Kidney epithelial cell (primary cell): Measurements from ENCODE around the gene SPOCD1. TPM values are rescaled to one million over a fixed set of nuclear protein-coding genes. Genes with fewer than 3 reads are reported as not detected.

Source experiments
- DNase-seq: peaks from one replicate; pipeline ENCODE4 v3.0.0-alpha.2; 2010; ENCODE audit warnings: low read depth
- H3K27me3 ChIP-seq: 2 replicates; pipeline ENCODE4 v1.6.0; 2011; ENCODE audit warnings: low read length; ENCODE audit not compliant: control insufficient read depth, insufficient read depth
- H3K36me3 ChIP-seq: 2 replicates; pipeline ENCODE4 v1.5.1; 2011; ENCODE audit warnings: low read length; ENCODE audit not compliant: control insufficient read depth, insufficient read depth
- H3K4me3 ChIP-seq: 2 replicates; pipeline ENCODE4 v1.5.1; 2011; ENCODE audit warnings: low read depth, mild to moderate bottlenecking, control low read depth, low read length
- CTCF ChIP-seq: IDR thresholded peaks from 2 replicates; pipeline ENCODE4 v1.5.1; 2011; ENCODE audit warnings: mild to moderate bottlenecking, moderate library complexity, low read length, control low read depth, inconsistent platforms; ENCODE audit not compliant: insufficient read depth, poor library complexity, severe bottlenecking
- total RNA-seq: library from RNA; depleted of rRNA; stranded (reverse); fragments of >200 nt; gene quantifications from 2 replicates; pipeline ENCODE4 v1.2.3, GENCODE V29; 2015

SPOCD1 gene
- total RNA-seq, 1 donor from 2014 or later, result 31.8 TPM

GRCh38 chr1:31785020-31785946 is 30.5 kb downstream of the SPOCD1 start:
- Histone ChIP-seq H3K36me3 (no peaks in the 10 kb centered on the region), H3K27me3 (peaks cover 3% of the 10 kb centered on the region), H3K4me3 (no peak overlapping the region)
- no peak for DNase-seq
- TF ChIP-seq CTCF, result no peak

- TF ChIP-seq CTCF, result no peak
- no peak for DNase-seq
- H3K4me3 ChIP-seq, result no peak overlapping the region
- peaks cover 3% of the 10 kb centered on the region for H3K27me3 ChIP-seq
- H3K36me3 ChIP-seq, result no peaks in the 10 kb centered on the region
These were observed 31.3 kb downstream of the SPOCD1 start for GRCh38 chr1:31784356-31785019.

GRCh38 chr1:31783846-31784245 is 32.0 kb downstream of the SPOCD1 start:
- no peak overlapping the region for H3K4me3 ChIP-seq
- no peak for TF ChIP-seq CTCF
- peaks cover 3% of the 10 kb centered on the region for H3K27me3 ChIP-seq
- DNase-seq, result no peak
- H3K36me3 ChIP-seq, result no peaks in the 10 kb centered on the region

GRCh38 chr1:31782421-31783410 is 33.1 kb downstream of the SPOCD1 start:
- no peak overlapping the region for H3K4me3 ChIP-seq
- no peak for TF ChIP-seq CTCF
- H3K36me3 ChIP-seq, result no peaks in the 10 kb centered on the region
- peaks cover 3% of the 10 kb centered on the region for H3K27me3 ChIP-seq
- no peak for DNase-seq

GRCh38 chr1:31781756-31782371 is 34.0 kb downstream of the SPOCD1 start:
- Histone ChIP-seq H3K4me3 (no peak overlapping the region), H3K36me3 (no peaks in the 10 kb centered on the region), H3K27me3 (peaks cover 5% of the 10 kb centered on the region)
- DNase-seq, result no peak
- TF ChIP-seq CTCF, result no peak
